ENCODE data around the gene ZNF668.

Gene ZNF668

DNA sequence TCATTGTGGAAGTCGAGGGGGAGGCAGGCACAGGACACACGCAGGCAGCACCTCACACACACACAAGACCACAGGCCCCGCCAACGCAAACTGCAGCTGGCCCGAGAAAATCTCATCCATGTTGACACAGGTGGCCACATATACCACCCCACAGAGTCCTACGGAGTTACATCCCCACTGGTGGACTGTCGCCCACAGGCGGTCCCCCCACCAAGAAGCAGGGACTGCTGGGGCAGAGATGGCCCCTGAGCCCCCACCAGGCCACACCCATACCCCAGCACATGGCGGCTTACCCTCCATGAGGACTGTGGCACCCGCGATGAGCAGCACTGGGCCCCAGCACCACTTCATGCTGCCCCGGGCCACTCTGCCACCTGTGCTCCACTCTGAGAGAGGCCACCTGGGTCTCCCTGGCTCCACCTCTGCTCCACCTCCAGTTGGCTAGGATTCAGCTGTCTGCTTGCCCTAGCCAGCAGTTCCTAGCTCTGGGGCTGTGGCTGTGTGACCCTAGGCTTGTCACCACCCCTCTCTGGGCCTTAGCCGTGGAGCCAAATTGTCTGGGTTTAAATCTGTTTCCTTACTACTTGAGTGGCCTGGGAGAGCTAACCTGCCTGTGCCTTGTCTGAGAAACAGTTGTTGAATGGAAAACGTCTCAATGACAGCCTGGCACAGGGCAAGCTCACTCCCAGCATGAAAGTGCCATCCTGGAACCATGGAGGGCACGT, 14.6 kb upstream of the ZNF668 start, which contains the start of gene PRSS53:
PRSS53 (minus strand) TSS at position 485 of the 725 bp plus-strand sequence; CDS start at position 351, 134 bp downstream.
- TF ChIP-seq, protein P1, sequence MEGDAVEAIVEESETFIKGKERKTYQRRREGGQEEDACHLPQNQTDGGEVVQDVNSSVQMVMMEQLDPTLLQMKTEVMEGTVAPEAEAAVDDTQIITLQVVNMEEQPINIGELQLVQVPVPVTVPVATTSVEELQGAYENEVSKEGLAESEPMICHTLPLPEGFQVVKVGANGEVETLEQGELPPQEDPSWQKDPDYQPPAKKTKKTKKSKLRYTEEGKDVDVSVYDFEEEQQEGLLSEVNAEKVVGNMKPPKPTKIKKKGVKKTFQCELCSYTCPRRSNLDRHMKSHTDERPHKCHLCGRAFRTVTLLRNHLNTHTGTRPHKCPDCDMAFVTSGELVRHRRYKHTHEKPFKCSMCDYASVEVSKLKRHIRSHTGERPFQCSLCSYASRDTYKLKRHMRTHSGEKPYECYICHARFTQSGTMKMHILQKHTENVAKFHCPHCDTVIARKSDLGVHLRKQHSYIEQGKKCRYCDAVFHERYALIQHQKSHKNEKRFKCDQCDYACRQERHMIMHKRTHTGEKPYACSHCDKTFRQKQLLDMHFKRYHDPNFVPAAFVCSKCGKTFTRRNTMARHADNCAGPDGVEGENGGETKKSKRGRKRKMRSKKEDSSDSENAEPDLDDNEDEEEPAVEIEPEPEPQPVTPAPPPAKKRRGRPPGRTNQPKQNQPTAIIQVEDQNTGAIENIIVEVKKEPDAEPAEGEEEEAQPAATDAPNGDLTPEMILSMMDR (IDR thresholded peaks at IDR 0.05; ENCODE audit: control insufficient read depth, extremely low read depth, insufficient read depth): no peak
- DNase-seq (ENCODE audit: low read depth): no peak
- H3K4me3 ChIP-seq (ENCODE audit: low read depth, low read length): no peak within 1 kb of the TSS

DNA sequence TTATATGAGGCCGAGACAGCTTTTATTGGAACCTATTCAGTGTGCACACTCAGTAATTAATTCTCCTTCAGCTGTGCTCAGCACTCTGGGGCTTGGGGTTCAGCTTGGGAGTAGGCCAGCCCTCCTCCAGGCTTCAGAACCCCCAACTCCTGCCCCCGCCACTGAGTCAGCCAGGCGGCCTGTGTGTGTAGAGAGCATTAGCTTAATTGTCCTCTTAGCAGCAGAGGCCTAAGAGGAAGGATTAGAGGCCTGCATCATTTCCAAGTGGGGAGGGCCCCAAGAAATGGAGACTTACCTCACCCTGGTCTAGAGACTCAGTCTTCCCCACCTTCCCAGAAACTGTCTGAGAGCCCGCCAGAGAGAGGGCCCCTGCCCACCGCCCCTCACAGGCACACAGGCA, 13.9 kb upstream of the ZNF668 start:
- no peak for DNase-seq (ENCODE audit: low read depth)
- TF ChIP-seq, protein P1 (IDR thresholded peaks at IDR 0.05; ENCODE audit: control insufficient read depth, extremely low read depth, insufficient read depth): no peak
- H3K4me3 ChIP-seq (ENCODE audit: low read depth, low read length): no peak overlapping the region

DNA sequence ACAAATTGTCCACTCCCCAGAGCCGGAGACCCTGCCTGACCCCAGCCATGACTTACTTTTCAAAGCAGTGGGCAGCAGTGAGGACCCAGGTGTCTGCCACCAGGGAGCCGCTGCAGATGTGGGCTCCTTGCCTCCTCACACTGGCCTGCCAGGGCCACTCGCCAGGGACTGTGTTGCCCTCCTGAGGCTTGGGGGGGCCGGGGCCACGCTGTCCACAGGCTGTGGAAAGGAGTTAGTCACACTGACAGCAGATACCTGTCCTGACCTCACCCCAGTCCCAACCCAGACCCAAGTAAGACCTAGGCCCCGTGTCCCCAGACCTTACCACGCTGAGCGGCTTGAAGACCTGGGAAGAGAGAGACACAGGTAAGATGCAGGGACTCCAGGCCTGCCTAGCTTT, 13.4 kb upstream of the ZNF668 start:
- TF ChIP-seq, protein P1 (IDR thresholded peaks at IDR 0.05; ENCODE audit: control insufficient read depth, extremely low read depth, insufficient read depth): no peak
- no peak overlapping the region for H3K4me3 ChIP-seq (ENCODE audit: low read depth, low read length)
- DNase-seq (ENCODE audit: low read depth): no peak

DNA sequence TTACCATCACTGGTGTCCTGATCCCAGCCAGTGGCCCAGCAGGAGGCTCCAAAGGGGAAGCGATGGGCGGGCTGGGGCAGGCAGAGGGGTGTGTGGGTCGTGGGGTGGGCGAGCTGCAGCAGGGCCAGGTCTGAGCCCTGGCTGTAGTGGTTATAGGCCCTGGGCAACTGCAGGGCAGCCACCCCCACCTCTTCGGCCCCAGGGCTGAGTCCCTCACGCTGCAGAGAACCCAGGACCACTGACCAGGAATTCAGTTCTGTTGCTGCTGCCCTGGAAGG, 12.5 kb upstream of the ZNF668 start:
- H3K4me3 ChIP-seq (ENCODE audit: low read depth, low read length): no peak overlapping the region
- TF ChIP-seq, protein P1 (IDR thresholded peaks at IDR 0.05; ENCODE audit: control insufficient read depth, extremely low read depth, insufficient read depth): no peak
- no peak for DNase-seq (ENCODE audit: low read depth)

DNA sequence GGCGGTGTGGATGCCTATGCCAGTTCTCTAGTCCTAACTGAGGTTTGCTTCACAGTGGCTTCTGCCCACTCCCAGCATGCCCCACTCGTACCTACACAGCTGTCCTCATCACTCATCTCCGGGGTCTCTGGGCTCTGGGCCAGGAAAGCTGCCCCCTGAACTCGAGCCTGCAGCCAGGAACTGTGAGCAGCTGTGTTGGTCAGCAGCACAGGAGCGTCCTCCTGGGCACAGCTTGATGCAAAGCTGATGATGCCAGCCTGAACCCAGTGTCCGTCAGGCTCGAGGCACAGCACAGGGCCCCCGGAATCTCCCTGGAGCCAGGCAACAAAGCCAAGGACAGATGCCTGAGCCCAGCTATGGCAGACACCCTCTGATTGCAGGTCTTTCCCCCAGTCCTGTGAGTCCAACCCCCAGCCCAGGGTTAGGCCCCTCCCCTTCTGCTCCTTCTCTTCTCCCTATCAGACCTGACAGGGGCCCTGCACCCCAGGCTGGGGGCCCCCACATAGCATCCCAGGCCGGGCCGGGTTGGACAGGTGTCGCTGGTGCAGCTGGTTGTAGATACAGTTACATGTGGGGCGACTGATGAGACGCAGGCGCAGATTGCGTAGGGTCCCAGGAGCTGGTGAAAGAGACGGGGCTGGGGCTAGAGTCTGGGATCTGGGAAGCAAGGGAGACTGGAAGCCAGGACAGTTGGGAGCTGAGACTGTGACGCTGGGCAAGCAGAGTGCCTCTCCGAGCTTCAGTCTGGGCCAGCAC, 12.0 kb upstream of the ZNF668 start:
- H3K4me3 ChIP-seq (ENCODE audit: low read depth, low read length): no peak overlapping the region
- TF ChIP-seq, protein P1 (IDR thresholded peaks at IDR 0.05; ENCODE audit: control insufficient read depth, extremely low read depth, insufficient read depth): no peak
- no peak for DNase-seq (ENCODE audit: low read depth)

DNA sequence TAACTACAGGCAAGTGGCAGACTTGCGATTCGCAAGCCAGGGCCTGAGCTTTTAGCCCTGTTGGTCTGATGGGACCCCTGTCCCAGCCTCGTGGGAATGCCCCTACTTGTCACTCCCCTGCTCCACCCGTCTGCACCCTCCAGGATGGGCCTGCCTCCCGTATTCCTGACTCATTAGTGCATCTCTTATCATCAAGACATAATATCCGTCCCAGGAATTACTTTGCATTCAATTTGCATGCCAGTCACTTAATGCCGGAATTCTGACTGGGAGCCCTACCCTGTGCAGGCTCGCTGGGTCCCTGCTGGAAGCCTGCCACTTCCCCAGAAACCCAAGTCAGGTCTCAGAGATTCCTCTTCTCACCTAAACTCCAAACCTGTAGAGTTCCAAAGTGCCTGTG, 11.4 kb upstream of the ZNF668 start:
- no peak for DNase-seq (ENCODE audit: low read depth)
- TF ChIP-seq, protein P1 (IDR thresholded peaks at IDR 0.05; ENCODE audit: control insufficient read depth, extremely low read depth, insufficient read depth): no peak
- H3K4me3 ChIP-seq (ENCODE audit: low read depth, low read length): no peak overlapping the region
